KMS-11 (cell line): ENCODE measurements around the gene IGFLR1.

Experiments used
- H2AFZ ChIP-seq: fragments of 200-600 bp; sonication (generic); 2 replicates; pipeline ENCODE4 v1.6.1; 2016; ENCODE audit warnings: antibody characterized with exemption, mixed run types, low read depth
- H3K27ac ChIP-seq: fragments of 200-600 bp; sonication (generic); 2 replicates; pipeline ENCODE4 v1.6.1; 2016; ENCODE audit warnings: mild to moderate bottlenecking, mixed run types
- H3K27me3 ChIP-seq: fragments of 200-600 bp; sonication (generic); 2 replicates; pipeline ENCODE4 v1.6.1; 2017; ENCODE audit warnings: mild to moderate bottlenecking, low read depth, mixed run types, moderate library complexity; ENCODE audit not compliant: insufficient read depth
- H3K36me3 ChIP-seq: fragments of 200-600 bp; sonication (generic); 2 replicates; pipeline ENCODE4 v1.6.1; 2017; ENCODE audit warnings: mild to moderate bottlenecking, mixed run types; ENCODE audit not compliant: insufficient read depth
- H3K4me1 ChIP-seq: fragments of 200-600 bp; sonication (generic); 2 replicates; pipeline ENCODE4 v1.6.1; 2016; ENCODE audit warnings: mild to moderate bottlenecking, low read depth, mixed run types; ENCODE audit not compliant: poor library complexity, severe bottlenecking
- H3K4me2 ChIP-seq: fragments of 200-600 bp; sonication (generic); 2 replicates; pipeline ENCODE4 v1.7.0; 2016; ENCODE audit warnings: mild to moderate bottlenecking, mixed run types
- H3K4me3 ChIP-seq: fragments of 200-600 bp; sonication (generic); IDR thresholded peaks from 2 replicates; pipeline ENCODE4 v1.6.1; 2017; ENCODE audit warnings: low read depth, low read length, mixed read lengths; ENCODE audit not compliant: insufficient read depth
- H3K79me2 ChIP-seq: fragments of 200-600 bp; sonication (generic); 2 replicates; pipeline ENCODE4 v1.6.1; 2016; ENCODE audit warnings: low read depth, mixed run types; ENCODE audit not compliant: insufficient read depth
- H3K9ac ChIP-seq: fragments of 200-600 bp; sonication (generic); 2 replicates; pipeline ENCODE4 v1.6.1; 2016; ENCODE audit warnings: mild to moderate bottlenecking, mixed run types
- H4K20me1 ChIP-seq: fragments of 200-600 bp; sonication (generic); 2 replicates; pipeline ENCODE4 v1.6.1; 2016; ENCODE audit warnings: mild to moderate bottlenecking, mixed run types; ENCODE audit not compliant: insufficient read depth
- TF ChIP-seq, protein P1 (sequence below): fragments of 200-600 bp; sonication (generic); conservative IDR thresholded peaks from 2 replicates; pipeline ENCODE4 v1.6.1; 2017; ENCODE audit warnings: low read depth, mild to moderate bottlenecking, antibody characterized with exemption, low read length, moderate library complexity, mixed read lengths

IGFLR1 gene

GRCh38 chr19:35759697-35760096, 17.4 kb upstream of the IGFLR1 start:
- Histone ChIP-seq H3K27ac (no peak overlapping the region), H3K4me2 (no peak overlapping the region), H4K20me1 (no peaks in the 10 kb centered on the region)

GRCh38 chr19:35757749-35758608, 15.7 kb upstream of the IGFLR1 start, which contains the start of gene PROSER3:
PROSER3 (plus strand) TSS chr19:35758176; CDS start chr19:35758216, 40 bp downstream.
- no peaks in the 10 kb centered on the region for H3K36me3 ChIP-seq
- peak within 1 kb of the TSS; percentile 79 for H3K27ac ChIP-seq
- H2AFZ ChIP-seq = peak within 1 kb of the TSS; percentile 94
- TF ChIP-seq, protein P1, sequence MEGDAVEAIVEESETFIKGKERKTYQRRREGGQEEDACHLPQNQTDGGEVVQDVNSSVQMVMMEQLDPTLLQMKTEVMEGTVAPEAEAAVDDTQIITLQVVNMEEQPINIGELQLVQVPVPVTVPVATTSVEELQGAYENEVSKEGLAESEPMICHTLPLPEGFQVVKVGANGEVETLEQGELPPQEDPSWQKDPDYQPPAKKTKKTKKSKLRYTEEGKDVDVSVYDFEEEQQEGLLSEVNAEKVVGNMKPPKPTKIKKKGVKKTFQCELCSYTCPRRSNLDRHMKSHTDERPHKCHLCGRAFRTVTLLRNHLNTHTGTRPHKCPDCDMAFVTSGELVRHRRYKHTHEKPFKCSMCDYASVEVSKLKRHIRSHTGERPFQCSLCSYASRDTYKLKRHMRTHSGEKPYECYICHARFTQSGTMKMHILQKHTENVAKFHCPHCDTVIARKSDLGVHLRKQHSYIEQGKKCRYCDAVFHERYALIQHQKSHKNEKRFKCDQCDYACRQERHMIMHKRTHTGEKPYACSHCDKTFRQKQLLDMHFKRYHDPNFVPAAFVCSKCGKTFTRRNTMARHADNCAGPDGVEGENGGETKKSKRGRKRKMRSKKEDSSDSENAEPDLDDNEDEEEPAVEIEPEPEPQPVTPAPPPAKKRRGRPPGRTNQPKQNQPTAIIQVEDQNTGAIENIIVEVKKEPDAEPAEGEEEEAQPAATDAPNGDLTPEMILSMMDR = no peak
- peak within 1 kb of the TSS; percentile 77 for H3K9ac ChIP-seq
- no peaks in the 10 kb centered on the region for H3K27me3 ChIP-seq
- H3K4me2 ChIP-seq = peak within 1 kb of the TSS; percentile 84
- peaks cover 16% of the 10 kb centered on the region for H3K4me1 ChIP-seq
- peaks cover 12% of the 10 kb centered on the region; the same call in 1 of the 2 replicates for H3K79me2 ChIP-seq
- no peaks in the 10 kb centered on the region for H4K20me1 ChIP-seq
- no peak within 1 kb of the TSS for H3K4me3 ChIP-seq

More at GRCh38 chr19:35759697-35760096, 17.4 kb upstream of the IGFLR1 start:
- TF ChIP-seq, protein P1 = no peak
- Histone ChIP-seq H3K4me1 (peaks cover 16% of the 10 kb centered on the region), H2AFZ (no peak overlapping the region), H3K27me3 (no peaks in the 10 kb centered on the region), H3K9ac (no peak overlapping the region), H3K36me3 (no peaks in the 10 kb centered on the region), H3K79me2 (peaks cover 12% of the 10 kb centered on the region; the same call in 1 of the 2 replicates), H3K4me3 (no peak overlapping the region)

DNA sequence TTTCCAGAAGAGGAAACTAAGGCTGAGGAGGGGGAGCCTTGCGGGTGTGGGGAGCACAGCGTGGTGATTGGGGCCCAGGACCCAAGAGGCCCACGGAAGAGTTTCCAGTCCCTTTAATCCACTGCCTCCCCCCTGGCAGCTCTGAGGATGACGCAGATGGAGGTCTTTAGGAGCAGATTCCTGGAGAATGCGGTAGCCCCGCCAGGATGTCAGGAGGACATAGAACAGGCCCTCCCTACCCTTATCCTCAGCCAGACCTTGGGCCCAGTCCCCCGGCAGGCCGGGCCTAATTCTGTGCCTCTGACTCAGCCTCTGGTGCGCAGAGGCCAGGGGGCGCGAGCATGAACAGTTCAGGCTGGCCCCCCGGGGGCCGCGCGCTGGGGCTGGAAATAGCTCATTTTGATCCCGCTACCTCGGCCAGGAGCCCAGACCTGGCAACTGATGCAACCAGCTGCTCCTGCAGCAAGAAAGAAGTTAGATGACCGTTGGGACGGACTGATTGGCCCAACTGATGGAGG, 15.0 kb upstream of the IGFLR1 start:
- Histone ChIP-seq H3K79me2 (peaks cover 12% of the 10 kb centered on the region; the same call in 1 of the 2 replicates), H3K9ac (peak overlapping the region; percentile 50), H2AFZ (peak overlapping the region; percentile 94), H3K4me2 (peak overlapping the region; percentile 84), H3K4me3 (no peak overlapping the region), H3K36me3 (no peaks in the 10 kb centered on the region), H3K27me3 (no peaks in the 10 kb centered on the region), H3K27ac (peak overlapping the region; percentile 75), H3K4me1 (peaks cover 16% of the 10 kb centered on the region), H4K20me1 (no peaks in the 10 kb centered on the region)
- TF ChIP-seq, protein P1 = no peak

DNA sequence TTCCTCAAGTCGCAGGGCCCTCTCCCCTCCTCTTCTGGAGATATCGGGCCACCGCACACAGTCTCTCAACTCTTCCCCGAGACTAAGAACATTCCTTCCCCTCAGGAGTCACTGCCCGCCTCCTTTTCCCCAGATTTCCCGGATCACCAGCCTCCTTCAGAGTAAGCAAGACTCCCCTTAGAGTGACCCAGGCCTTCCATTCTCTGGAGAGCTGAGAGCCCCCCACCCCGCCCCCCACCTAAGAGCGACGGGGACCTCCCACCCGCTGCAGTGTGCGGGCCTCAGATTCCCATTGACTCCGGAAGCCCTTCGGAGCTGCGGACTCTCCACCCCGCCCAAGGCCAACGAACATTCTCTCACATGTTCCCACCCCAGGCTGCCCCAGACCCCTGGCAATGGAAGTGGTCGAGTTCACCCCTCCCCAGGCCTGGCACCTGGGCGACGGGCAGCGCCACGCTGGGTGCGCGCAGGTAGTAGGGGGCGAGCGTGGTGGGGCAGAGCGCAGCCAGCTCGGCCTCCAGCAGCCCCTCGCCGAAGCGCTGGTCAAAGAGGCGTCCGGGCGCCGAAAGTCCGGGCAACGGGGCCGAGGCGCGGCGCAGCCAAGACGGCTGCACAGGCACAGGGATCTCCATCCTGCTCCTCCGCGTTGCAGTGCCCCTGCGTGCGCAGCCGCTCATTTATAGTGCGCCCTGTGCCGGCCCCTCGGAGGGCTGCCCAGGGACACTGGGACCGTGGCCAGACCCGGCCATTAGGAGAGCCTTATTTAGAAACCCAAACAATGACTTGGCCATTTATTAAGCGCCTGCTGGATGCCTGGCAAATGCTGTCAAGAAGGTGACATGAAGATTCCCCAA, 14.4 kb upstream of the IGFLR1 start, which contains the start of gene HSPB6:
TSS of gene HSPB6 (minus strand) at position 653 of the 854 bp plus-strand sequence. CDS start at position 632, 21 bp downstream.
- H4K20me1 ChIP-seq = no peaks in the 10 kb centered on the region
- TF ChIP-seq, protein P1 = no peak
- H3K4me2 ChIP-seq = peak within 1 kb of the TSS; percentile 84
- H3K9ac ChIP-seq = peak within 1 kb of the TSS; percentile 50
- peak within 1 kb of the TSS; percentile 94 for H2AFZ ChIP-seq
- H3K27me3 ChIP-seq = no peaks in the 10 kb centered on the region
- peak within 1 kb of the TSS; percentile 75 for H3K27ac ChIP-seq
- no peak within 1 kb of the TSS for H3K4me3 ChIP-seq
- H3K4me1 ChIP-seq = peaks cover 16% of the 10 kb centered on the region
- peaks cover 12% of the 10 kb centered on the region; the same call in 1 of the 2 replicates for H3K79me2 ChIP-seq
- H3K36me3 ChIP-seq = no peaks in the 10 kb centered on the region
